ENCODE results near the gene SLC16A5. TPM values are rescaled to one million over a fixed set of nuclear protein-coding genes. Genes with fewer than 3 reads are reported as not detected.
A peak's percentile ranks its signal among the peaks of the same experiment; 100 is the strongest.

SLC16A5 gene, protein sequence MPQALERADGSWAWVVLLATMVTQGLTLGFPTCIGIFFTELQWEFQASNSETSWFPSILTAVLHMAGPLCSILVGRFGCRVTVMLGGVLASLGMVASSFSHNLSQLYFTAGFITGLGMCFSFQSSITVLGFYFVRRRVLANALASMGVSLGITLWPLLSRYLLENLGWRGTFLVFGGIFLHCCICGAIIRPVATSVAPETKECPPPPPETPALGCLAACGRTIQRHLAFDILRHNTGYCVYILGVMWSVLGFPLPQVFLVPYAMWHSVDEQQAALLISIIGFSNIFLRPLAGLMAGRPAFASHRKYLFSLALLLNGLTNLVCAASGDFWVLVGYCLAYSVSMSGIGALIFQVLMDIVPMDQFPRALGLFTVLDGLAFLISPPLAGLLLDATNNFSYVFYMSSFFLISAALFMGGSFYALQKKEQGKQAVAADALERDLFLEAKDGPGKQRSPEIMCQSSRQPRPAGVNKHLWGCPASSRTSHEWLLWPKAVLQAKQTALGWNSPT
- total RNA-seq (2022) (27.7 and 33.8 TPM in 2 replicates), Bru-seq, nascent RNA (percentile 71 among the genes with signal in this experiment), BruChase-seq, experiment 1, labeled RNA remaining after a 2-hour chase (percentile 71 among the genes with signal in this experiment), BruChase-seq, experiment 2, labeled RNA remaining after a 6-hour chase (percentile 77 among the genes with signal in this experiment)
- long read RNA-seq, partial matches to known transcripts, result 14 of 22 reads
- long read RNA-seq, other reads (novel, unspliced or antisense), result 6 of 22 reads

DNA sequence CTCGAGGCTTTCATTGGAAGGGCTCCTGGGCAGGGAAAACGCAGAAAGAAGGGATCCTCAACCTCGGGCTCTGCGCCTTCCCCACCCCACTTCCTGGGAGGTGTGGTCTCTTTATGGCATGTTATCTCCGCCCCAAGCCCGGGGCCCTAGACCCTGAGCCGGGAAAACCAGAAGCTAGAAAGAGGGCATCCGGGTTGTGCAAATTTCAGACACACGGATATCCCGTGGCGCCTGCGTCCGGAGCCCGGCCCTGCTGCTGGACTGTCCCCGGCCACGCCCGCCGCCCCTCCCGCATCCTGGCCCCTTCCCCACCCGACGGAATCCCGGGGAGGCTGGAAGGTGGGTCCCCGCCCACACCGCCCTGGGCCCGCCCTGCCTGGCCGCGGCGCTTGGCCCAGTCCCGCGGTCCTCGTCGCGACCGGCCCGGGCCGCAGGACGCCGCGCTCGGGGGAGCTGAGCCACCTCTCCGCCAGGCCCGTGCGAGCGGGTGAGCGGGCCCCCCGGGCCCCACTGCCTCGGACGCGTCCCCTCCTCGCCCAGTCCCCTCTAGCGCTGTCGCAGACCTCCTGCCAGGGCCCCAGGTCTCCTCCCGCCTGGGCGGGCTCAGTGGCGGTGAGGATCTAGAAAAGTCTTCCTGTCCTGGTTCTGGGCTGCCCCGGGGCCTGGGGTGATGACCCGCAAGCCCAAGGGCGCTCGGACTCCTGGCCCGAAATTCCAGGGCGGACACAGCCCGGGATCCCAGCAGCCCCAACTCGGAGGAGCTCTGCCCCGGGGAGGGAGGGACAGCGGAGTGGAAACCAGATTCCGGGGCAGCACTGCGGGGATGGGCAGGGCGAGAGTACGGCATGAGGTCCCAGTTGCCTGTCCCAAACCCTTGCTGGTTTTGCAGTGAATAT, at the start of gene SLC16A5:
TSS of gene SLC16A5 (plus strand) at position 397 of the 896 bp plus-strand sequence. CDS start 5,683 bp downstream, outside the sequence.
- POLR2A ChIA-PET, result interaction anchor here (0.5 to 2.7 kb wide), 19 partner anchors 8 to 634 kb away, joined by 3 to 45 read pairs (median 4); partner anchors contain the start of genes ARMC7, ATP5PD, ITGB4 and KCTD2
- BruUV-seq (replicated peaks), result no TSS peak
- no peaks in the 10 kb centered on the region for H3K27me3 Mint-ChIP-seq (ENCODE audit: insufficient read depth, unreplicated experiment)
- H3K4me1 ChIP-seq, result peaks cover 54% of the 10 kb centered on the region
- CTCF ChIA-PET, result interaction anchor here (0.7 to 2.1 kb wide), 16 partner anchors 8 to 369 kb away, joined by 3 to 13 read pairs (median 6); partner anchors contain the start of genes MIF4GD and TMEM94
- peaks cover 57% of the 10 kb centered on the region for H3K4me1 Mint-ChIP-seq (ENCODE audit: low read depth, unreplicated experiment)
- H3K4me3 Mint-ChIP-seq (ENCODE audit: unreplicated experiment), result peak within 1 kb of the TSS; percentile 92
- H3K27me3 ChIP-seq (replicated peaks; ENCODE audit: control insufficient read depth, insufficient read depth, low read length), result no peaks in the 10 kb centered on the region
- H3K27ac Mint-ChIP-seq (ENCODE audit: unreplicated experiment), result peak within 1 kb of the TSS; percentile 92
- H3K36me3 ChIP-seq (ENCODE audit: control insufficient read depth, insufficient read depth, low read length), result no peaks in the 10 kb centered on the region
- H3K9me3 Mint-ChIP-seq (ENCODE audit: unreplicated experiment), result no peaks in the 10 kb centered on the region
- H3K9me3 ChIP-seq, result no peaks in the 10 kb centered on the region
- intact Hi-C loops (cut with micrococcal nuclease; ENCODE audit: unreplicated experiment), result loop anchor here (1.0 kb wide), 1 partner anchor 11 kb away; no protein-coding TSS in a partner anchor
- TF ChIP-seq, protein P1, sequence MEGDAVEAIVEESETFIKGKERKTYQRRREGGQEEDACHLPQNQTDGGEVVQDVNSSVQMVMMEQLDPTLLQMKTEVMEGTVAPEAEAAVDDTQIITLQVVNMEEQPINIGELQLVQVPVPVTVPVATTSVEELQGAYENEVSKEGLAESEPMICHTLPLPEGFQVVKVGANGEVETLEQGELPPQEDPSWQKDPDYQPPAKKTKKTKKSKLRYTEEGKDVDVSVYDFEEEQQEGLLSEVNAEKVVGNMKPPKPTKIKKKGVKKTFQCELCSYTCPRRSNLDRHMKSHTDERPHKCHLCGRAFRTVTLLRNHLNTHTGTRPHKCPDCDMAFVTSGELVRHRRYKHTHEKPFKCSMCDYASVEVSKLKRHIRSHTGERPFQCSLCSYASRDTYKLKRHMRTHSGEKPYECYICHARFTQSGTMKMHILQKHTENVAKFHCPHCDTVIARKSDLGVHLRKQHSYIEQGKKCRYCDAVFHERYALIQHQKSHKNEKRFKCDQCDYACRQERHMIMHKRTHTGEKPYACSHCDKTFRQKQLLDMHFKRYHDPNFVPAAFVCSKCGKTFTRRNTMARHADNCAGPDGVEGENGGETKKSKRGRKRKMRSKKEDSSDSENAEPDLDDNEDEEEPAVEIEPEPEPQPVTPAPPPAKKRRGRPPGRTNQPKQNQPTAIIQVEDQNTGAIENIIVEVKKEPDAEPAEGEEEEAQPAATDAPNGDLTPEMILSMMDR (IDR thresholded peaks at IDR 0.05; ENCODE audit: insufficient read depth in 1 of 2, low read depth in 1 of 2, low read length in 1 of 2, severe bottlenecking in 1 of 2, unreplicated experiment in 1 of 2), result no peak
- DNase-seq, result peak; percentile 99
- peak within 1 kb of the TSS; percentile 74 for H3K4me3 ChIP-seq (ENCODE audit: low read depth, low read length)
- H3K36me3 Mint-ChIP-seq (ENCODE audit: insufficient read depth, unreplicated experiment), result peaks cover 35% of the 10 kb centered on the region

DNA sequence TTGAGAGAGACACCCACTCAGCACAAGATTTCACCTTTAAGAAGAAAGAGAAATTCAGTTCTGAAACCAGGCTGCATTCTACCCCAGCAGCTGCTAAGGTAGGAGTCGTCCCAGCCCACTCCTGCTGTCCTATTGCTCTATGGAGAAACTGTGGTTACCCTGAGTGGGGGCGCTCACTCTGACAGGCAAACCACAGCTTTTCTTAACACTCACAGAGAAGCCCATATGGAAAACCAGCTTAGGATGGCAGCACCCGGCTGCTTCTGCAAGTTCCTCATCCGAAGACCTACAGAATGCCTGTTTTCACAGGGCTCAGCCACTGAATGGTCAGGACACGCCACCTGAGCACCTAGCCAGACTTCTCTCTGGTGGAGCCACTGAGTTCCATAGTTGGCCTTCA, 48.5 kb upstream of the SLC16A5 start:
- TF ChIP-seq, protein P1 (IDR thresholded peaks at IDR 0.05; ENCODE audit: insufficient read depth in 1 of 2, low read depth in 1 of 2, low read length in 1 of 2, severe bottlenecking in 1 of 2, unreplicated experiment in 1 of 2), result no peak
- Mint-ChIP-seq H3K4me1 (ENCODE audit: low read depth, unreplicated experiment) (peaks cover 20% of the 10 kb centered on the region), H3K9me3 (ENCODE audit: unreplicated experiment) (no peaks in the 10 kb centered on the region), H3K27me3 (ENCODE audit: insufficient read depth, unreplicated experiment) (peaks cover 3% of the 10 kb centered on the region), H3K4me3 (ENCODE audit: unreplicated experiment) (no peak overlapping the region), H3K36me3 (ENCODE audit: insufficient read depth, unreplicated experiment) (peaks cover 58% of the 10 kb centered on the region), H3K27ac (ENCODE audit: unreplicated experiment) (no peak overlapping the region)
- BruUV-seq (replicated peaks), result no TSS peak
- no peak for DNase-seq
- Histone ChIP-seq H3K36me3 (ENCODE audit: control insufficient read depth, insufficient read depth, low read length) (no peaks in the 10 kb centered on the region; the same call in 1 of the 2 replicates), H3K27me3 (replicated peaks; ENCODE audit: control insufficient read depth, insufficient read depth, low read length) (no peaks in the 10 kb centered on the region), H3K4me3 (ENCODE audit: low read depth, low read length) (no peak overlapping the region), H3K4me1 (no peaks in the 10 kb centered on the region), H3K9me3 (no peaks in the 10 kb centered on the region)
- ChIA-PET CTCF (no interaction called here), POLR2A (interaction anchor here (0.6 kb wide), 1 partner anchor 57 kb away, joined by 3 read pairs; no protein-coding TSS in a partner anchor)
- intact Hi-C loops (cut with micrococcal nuclease; ENCODE audit: unreplicated experiment), result no loop called here

All from Caco-2 (cell line).